ENCODE measurements around the gene KIF3B. TPM values are rescaled to one million over a fixed set of nuclear protein-coding genes. Genes with fewer than 3 reads are reported as not detected.
A peak's percentile ranks its signal among the peaks of the same experiment; 100 is the strongest.
"Not testable (repeated sequence)": the region's sequence is repeated elsewhere in the genome, so short reads cannot be mapped to it uniquely, and the experiment has no call there.

The KIF3B gene
- total and polyA plus RNA-seq, 11 donors, result 3.2 to 25.4 (median 11.4) TPM

GRCh38 chr20:32355417-32355841 lies 78.0 kb downstream of the KIF3B start:
- no peaks in the 10 kb centered on the region for H3K27me3 ChIP-seq
- no peak overlapping the region for H3K4me3 ChIP-seq
- peaks cover 0 to 38% (median 13%) of the 10 kb centered on the region in 12 donors for H3K4me1 ChIP-seq
- peak overlapping the region in 2 of 12 donors; percentile 20 to 95 for H3K27ac ChIP-seq
- ATAC-seq, result no peak
- H3K9me3 ChIP-seq, result peaks cover 0 to 6% (median 0%) of the 10 kb centered on the region in 12 donors
- DNase-seq, result no peak
- H3K36me3 ChIP-seq, result no peaks in the 10 kb centered on the region
- TF ChIP-seq POLR2A (IDR thresholded peaks at IDR 0.05), result no peak
- no peak for TF ChIP-seq CTCF (IDR thresholded peaks at IDR 0.05)
- 84 to 91% (median 89%) methylated on average over 6 of the region's 6 CpGs for WGBS, 4 donors
- intact Hi-C loops (cut with DNase I), result loop anchor here in 6 of 10 donors (5.0 to 10.0 kb wide), 9 partner anchors 68 to 153 kb away; partner anchors contain the start of genes KIF3B (in 1 of the 6), PLAGL2 (in 1 of the 6) and POFUT1 (in 1 of the 6)

GRCh38 chr20:32355907-32356621 lies 78.6 kb downstream of the KIF3B start:
- not testable (repeated sequence) for H3K27me3 ChIP-seq, H3K9me3 ChIP-seq, ATAC-seq, H3K36me3 ChIP-seq, DNase-seq
- peak overlapping the region in 1 of 12 donors; percentile 91 for H3K4me3 ChIP-seq
- 78 to 94% (median 87%) methylated on average over 7 of the region's 7 CpGs for WGBS, 4 donors
- H3K27ac ChIP-seq, result peak overlapping the region in 4 of 12 donors; percentile 7 to 99 (median 97)
- H3K4me1 ChIP-seq, result peaks cover 0 to 45% (median 17%) of the 10 kb centered on the region in 12 donors
- intact Hi-C loops (cut with DNase I), result loop anchor here in 6 of 10 donors (5.0 to 10.0 kb wide), 9 partner anchors 69 to 154 kb away; partner anchors contain the start of genes KIF3B (in 1 of the 6), PLAGL2 (in 1 of the 6) and POFUT1 (in 1 of the 6)

GRCh38 chr20:32356622-32357374 lies 79.3 kb downstream of the KIF3B start:
- 26 to 34% (median 27%) methylated on average over 13 of the region's 13 CpGs for WGBS, 4 donors
- H3K4me1 ChIP-seq, result peaks cover 0 to 52% (median 17%) of the 10 kb centered on the region in 12 donors
- H3K36me3 ChIP-seq, result no peaks in the 10 kb centered on the region
- H3K27me3 ChIP-seq, result no peaks in the 10 kb centered on the region
- H3K4me3 ChIP-seq, result peak overlapping the region; percentile 64 to 97 (median 82)
- intact Hi-C loops (cut with DNase I), result loop anchor here in 6 of 10 donors (5.0 to 10.0 kb wide), 9 partner anchors 69 to 154 kb away; partner anchors contain the start of genes KIF3B (in 1 of the 6), PLAGL2 (in 1 of the 6) and POFUT1 (in 1 of the 6)
- no peak for DNase-seq
- H3K9me3 ChIP-seq, result peaks cover 0 to 6% (median 0%) of the 10 kb centered on the region in 12 donors
- no peak for ATAC-seq
- H3K27ac ChIP-seq, result peak overlapping the region; percentile 95 to 100 (median 98)
- TF ChIP-seq CTCF (IDR thresholded peaks at IDR 0.05) (no peak), POLR2A (IDR thresholded peaks at IDR 0.05) (no peak)

GRCh38 chr20:32357375-32357868 lies 80.0 kb downstream of the KIF3B start:
- intact Hi-C loops (cut with DNase I), result loop anchor here in 6 of 10 donors (5.0 to 10.0 kb wide), 9 partner anchors 70 to 155 kb away; partner anchors contain the start of genes KIF3B (in 1 of the 6), PLAGL2 (in 1 of the 6) and POFUT1 (in 1 of the 6)

More at GRCh38 chr20:32357375-32357868, 80.0 kb downstream of the KIF3B start:
- DNase-seq (peak in 3 of 5 donors; percentile 11 to 35 (median 35)), ATAC-seq (peak; percentile 3 to 25 (median 12))
- Histone ChIP-seq H3K27ac (peak overlapping the region; percentile 95 to 100 (median 98)), H3K27me3 (no peaks in the 10 kb centered on the region), H3K9me3 (peaks cover 0 to 6% (median 0%) of the 10 kb centered on the region in 12 donors), H3K4me1 (peaks cover 0 to 58% (median 17%) of the 10 kb centered on the region in 12 donors), H3K36me3 (no peaks in the 10 kb centered on the region), H3K4me3 (peak overlapping the region; percentile 64 to 97 (median 82))
- 0 to 1% (median 0%) methylated on average over 11 of the region's 11 CpGs for WGBS, 4 donors
- no peak for TF ChIP-seq POLR2A (IDR thresholded peaks at IDR 0.05)
- TF ChIP-seq CTCF (IDR thresholded peaks at IDR 0.05), result no peak

All from heart left ventricle (tissue), 16 donors.